HG03442 (cell line): Measurements from ENCODE around the gene TIAM1.
A peak's percentile ranks its signal among the peaks of the same experiment; 100 is the strongest.

ENCODE experiments used
- ATAC-seq: cut with Tn5 transposase; IDR thresholded peaks from one replicate; pipeline ENCODE4 v1.9.1; 2021; ENCODE audit warnings: mild to moderate bottlenecking, moderate library complexity; ENCODE audit not compliant: unreplicated experiment

The TIAM1 gene

DNA sequence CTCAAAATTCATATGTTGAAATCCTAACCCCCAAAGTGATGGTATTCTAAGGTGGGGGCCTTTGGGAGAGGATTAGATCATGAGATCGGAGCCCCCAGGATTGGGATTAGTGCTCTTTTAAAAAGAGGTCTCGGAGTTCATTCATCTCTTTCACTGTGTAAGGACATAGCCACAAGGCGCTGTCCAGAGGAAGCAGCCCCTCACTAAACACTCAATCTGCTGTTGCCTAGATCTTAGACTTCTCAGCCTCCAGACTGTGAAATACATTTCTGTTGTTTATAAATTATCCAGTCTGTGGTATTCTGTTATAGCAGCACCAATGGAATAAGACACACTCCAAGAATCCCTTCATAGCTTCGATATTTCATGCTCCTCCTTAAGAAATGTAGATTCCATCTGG, 12.4 kb upstream of the TIAM1 start:
- ATAC-seq = no peak

DNA sequence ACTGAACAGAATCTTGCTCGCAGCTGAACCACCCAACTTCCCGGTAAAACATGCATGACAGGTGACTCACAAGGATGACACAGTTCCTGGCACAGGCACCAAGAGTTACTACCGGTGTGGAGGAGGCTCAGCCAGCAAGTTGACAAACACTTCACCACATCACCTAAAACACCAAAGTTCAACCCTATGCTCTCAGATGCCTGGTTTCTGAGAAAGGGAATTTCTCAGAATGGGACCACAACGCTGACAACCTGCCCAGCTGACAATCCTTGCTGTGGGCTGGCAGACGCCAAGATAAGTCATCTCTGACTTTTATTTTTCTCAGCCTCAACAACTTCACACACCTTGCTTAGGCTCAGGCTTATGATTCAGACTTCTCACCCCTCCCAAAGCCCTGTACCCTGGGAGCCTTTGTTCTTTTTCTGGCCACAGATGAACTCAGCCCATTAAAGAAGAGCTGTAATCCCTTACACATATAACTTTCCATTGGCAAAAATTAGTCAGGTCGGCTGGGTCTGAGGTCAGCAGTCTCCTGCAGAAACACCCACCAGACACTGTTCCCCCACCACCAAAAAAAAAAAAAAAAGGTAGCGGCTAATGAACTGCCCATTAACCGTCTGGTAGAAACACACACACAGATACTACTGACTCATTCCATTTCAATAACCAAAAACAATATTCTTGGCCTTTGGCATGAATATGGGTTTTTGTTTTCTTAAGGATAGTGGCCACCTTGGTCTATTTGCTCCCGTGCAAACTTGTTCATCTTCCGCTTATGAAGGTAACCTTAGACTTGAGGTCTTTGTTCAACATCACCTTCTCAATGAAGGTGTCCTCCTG, 10.8 kb upstream of the TIAM1 start:
- peak; percentile 64 for ATAC-seq

DNA sequence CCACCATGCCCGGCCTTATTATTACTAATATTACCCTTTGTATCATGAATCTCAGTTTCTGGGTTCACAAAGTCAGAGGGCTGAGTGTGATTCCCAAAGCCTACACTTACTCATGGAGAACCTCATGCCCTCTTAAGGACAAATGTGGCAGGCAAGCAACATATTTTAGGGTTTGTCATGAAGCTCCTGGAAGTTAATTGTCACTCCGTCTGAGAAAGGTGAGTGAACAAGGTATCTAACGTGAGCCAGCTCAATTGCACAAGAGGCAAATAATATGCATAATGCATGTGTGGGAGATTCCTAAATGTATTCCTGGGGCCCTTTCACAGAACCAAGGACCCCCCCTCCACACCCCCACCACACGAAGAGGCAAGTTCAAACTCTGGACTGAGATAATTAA, 10.1 kb upstream of the TIAM1 start:
- ATAC-seq = no peak

DNA sequence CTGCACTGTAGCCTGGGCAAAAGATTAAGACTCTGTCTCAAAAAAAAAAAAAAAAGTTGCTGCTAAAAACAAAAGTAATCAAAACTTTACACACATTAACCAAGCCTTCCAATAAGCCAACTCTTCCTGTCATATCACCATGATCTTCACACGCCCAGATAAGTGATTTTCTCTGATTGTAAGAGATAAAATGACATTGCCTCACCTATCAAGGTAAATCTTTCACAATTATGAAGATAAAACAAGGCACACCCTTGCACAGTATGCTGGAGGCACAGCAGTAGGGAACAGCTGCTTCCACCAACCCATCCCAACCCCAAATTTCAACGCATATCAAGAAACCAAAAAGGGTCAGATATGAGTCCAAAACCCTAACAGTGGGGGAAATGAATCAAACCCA, 8.8 kb upstream of the TIAM1 start:
- ATAC-seq = no peak

DNA sequence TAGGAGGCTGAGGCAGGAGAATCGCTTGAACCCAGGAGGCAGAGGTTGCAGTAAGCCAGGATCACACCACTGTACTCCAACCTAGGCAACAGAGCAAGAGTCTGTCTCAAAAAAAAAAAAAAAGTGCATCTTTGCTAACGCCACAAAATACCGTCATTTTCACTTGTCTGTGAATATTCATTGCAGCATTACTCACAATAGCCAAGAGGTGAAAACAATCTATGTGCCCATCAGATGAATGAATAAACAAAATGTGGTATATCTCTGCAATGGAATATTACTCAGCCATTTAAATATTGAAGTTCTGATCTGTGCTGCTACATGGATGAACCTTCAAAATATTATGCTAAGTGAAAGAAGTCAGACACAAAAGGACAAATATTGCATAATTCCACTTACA, 7.9 kb upstream of the TIAM1 start:
- ATAC-seq = no peak

DNA sequence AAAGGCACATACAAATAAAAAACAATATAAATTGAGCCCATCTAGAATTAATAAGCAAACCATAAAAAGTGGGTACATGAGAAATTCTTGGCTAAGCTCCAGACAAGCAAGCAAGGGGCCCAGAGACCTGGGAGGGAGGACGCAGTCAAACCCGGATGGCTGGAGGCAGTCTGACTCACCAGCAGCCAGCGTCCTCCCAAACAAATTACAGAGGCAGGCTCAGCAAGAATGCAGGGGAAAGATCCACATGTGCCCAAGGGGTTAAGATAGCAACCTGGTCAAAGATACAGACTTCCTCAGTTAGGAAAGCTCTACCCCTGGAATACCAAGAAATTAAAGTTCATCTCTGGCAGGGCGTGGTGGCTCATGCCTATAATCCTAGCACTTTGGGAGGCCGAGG, 7.4 kb upstream of the TIAM1 start:
- ATAC-seq = no peak

DNA sequence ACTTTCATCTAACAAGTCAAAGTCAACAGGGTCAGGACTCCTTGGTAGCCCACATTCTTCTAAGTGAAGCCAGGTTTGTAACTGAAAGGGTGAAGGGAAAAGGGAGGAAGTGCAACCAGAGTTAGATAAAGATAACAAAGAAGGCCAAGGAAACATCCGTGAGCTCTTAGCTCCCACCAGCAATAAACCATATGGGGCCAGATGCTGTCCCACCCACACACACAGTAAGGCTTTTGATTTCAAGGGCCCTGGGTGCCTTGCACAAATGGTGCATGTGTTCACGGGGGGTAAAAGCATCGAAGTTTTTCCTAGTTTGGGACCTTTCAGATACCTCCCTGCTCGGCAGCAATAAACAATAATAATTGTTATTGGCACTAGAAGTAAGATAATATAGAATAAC, 5.1 kb upstream of the TIAM1 start:
- ATAC-seq = no peak

DNA sequence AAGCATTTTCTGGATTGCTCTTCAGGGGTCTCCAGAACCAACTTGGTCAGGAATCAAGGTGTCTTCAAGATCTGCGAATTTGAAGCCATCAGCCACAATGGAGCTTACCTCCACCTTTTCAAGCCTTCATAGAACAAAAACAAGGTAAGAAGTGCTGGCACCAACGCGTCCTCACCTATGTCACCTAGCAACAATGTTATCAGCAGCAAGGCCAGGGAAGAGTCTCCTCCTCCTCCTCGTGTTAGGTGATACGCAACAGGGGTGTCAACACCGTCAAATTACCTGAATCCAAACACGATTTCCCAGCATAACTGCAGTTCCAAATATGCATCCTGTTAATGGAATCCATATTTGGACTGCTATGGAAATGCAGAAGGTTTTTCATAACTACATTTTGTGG, 4.1 kb upstream of the TIAM1 start:
- no peak for ATAC-seq

DNA sequence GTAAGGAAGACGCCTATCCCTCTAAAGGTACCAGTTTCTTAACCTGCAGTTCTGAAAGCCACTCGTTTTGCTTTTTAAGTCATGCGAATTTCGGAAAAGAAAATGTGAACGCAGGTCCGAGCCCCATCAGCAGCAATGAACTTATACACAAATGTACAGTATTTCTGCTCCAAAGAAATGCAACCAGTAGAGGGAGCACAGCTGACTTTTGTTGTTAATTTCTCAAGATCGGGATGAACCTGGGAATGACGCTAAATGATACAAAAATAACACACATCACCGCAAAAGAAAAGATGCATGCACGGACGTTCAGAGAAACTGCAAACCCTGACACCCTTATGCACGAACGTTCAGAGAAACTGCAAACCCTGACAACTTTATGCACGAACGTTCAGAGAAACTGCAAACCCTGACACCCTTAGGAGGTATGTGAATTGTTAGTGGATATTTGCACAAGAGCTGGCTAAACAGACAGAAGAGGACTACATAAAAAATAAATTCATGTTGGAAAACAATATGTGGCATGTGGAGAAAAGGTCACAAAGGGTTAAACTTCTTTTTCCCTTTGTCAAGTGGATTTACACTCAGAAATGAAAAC, 3.5 kb upstream of the TIAM1 start:
- ATAC-seq = no peak

DNA sequence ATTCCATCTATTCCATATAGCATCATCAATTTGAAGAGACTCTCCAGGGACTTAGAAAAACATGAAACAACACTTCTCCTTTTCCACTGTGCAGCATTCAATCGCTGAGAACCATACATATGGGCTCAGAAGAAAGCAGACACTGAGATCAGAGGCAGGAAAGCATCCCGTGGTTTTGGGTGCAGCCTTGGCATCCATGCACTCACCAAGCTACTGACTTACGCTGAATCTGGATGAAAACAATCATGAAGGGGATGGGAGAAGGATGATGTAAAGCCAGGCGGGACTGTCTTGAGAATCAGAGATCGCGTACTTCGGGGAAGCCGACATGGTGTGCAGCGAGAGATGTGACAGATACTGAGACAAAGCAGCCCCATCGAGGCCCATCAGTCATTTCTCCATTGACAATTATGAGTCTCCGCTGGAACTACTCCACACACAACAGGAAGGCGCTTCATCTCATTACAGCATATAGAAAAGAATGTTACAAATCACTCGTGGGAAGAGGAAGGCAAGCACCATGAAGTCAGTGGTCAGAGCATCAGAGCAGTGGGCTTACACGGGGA, 2.3 kb upstream of the TIAM1 start:
- ATAC-seq = no peak

DNA sequence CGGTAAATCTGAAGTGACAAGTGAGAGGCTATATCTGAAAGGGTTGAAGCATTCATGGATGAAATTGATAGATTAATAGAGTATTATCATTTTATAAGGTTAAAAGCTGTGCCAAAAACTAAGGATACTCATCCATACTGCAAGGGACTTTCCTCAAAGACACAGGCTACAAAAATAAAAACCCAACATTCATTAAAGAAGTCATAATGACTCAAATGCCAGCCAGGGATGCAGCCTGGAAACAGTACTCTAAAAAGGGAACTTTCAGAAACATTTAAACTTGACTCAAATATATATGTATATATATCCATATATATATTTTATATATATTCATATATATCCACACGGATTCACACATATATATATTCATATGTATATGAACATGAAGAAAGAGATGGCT, 1.1 kb upstream of the TIAM1 start:
- ATAC-seq = no peak

DNA sequence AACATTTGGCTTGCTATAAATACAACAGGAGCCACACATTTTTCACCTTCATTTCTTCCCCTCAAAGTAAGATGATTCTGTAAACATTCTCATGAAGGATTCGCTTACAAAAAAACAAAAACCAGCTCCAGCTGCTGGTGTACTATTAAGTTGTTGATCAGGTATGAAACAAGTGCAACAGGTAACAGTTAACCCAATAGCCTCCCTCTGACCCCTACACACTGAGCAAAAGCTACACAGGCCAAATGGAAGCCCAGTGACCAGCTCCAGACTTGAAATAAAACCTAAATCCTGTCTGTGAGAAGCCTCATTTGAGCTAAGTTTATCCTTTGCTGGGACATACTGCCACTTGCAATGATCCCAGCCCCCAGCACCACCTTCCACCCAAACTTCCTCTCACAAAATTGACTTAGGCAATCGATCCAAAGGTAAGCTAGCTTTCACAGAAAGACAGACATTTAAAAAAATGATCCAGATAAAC, 991 bp downstream of the TIAM1 start:
- ATAC-seq = no peak

DNA sequence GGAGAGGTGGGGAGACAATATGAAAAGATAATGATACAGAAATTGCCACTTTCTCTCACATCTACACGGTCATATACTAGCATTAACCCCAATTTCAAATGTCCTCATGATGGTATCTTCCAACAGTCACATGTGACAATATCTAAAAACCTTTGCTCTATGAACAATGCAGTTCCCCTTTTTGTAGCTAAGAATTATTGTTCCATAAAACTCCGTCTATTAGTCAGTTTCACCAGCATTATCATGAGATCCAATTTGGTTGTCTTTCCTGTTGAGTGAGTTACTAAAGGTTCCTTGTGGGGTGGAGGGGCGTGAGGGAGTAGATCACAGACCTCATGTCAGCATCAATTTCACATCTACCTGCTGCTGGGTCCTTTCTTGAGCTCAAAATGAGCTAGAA, 1.7 kb downstream of the TIAM1 start:
- ATAC-seq = no peak

DNA sequence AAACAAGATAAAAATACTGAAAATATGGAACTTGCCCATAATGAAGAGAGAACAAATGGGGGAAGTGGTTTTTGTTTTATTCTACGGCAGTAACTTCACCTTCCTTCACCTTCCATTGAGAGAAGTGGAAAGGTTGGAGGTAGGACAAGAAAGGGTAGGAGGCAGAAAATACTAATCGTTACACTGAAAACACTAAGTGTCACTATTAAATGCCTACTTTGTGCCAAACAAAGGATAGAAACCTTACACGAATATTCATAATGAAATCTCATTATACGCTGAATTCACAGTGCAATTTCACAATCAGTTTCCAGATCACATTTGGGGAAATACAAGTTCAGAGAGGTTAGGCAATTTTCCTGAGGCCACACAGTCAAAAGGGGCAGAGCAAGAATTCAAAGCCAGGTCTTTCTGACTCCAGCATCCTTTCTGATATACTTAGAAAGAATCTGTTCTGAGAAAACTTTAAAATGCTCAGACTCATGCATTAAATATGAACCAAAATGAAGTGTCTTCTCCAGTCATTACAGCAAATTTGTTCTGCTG, 3.0 kb downstream of the TIAM1 start:
- ATAC-seq = no peak

DNA sequence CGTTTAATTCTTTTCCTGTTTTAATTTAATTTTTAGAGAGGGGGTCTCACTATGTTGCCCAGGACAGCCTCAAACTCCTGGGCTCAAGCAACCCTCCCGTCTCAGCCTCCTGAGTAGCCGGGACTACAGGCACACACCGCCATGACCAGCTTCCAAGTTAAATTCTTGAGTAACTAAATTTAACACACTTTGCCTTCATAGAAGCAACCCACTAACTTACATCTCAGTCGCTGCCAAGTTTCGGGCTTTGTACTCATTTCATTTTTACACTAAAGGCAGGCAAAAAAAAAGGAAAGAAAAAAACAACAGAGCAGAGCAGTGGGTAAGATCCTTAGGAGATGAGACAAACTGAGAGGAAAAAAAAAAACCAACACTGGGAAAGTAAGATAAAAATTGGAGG, 3.5 kb downstream of the TIAM1 start:
- no peak for ATAC-seq

DNA sequence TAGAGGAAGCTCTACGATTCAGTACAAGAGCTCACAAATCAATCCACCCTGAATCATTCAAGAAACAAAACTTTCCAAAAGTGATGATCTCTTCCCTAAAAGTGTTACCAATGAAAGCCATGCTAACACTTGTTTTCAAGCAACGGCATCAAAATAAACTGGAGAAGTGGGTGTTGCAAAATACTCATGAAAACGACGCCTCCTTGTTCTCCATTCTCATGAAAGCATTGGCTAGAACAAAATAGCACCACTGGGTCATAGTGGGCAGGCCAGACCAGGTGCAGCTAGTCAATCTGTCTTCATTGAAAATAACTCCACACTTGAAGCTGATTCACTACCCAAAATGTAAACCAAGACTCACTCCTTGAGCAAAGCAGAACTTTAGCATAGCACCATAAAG, 4.3 kb downstream of the TIAM1 start:
- no peak for ATAC-seq

DNA sequence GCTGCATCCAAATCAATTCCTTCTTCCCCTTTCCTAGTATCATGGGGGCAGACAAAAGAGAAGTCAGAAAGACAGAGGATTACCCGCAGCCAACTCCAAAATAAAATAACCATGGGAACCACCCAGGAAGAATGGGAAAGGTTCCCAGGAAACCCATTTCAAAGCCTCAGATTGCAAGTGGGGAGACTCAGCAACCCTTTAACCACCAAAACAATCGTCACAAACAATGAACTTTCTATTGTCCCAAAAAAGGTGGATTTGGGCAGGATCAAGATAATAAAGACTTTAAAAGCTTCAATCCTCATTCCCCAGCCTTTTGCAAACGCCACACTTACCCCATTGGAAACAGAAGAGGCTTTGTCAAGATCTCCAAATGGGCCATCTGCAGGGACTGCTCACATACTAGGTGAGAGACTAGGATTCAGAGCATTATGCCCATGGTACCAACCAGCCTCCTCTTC, 5.1 kb downstream of the TIAM1 start:
- ATAC-seq = no peak

DNA sequence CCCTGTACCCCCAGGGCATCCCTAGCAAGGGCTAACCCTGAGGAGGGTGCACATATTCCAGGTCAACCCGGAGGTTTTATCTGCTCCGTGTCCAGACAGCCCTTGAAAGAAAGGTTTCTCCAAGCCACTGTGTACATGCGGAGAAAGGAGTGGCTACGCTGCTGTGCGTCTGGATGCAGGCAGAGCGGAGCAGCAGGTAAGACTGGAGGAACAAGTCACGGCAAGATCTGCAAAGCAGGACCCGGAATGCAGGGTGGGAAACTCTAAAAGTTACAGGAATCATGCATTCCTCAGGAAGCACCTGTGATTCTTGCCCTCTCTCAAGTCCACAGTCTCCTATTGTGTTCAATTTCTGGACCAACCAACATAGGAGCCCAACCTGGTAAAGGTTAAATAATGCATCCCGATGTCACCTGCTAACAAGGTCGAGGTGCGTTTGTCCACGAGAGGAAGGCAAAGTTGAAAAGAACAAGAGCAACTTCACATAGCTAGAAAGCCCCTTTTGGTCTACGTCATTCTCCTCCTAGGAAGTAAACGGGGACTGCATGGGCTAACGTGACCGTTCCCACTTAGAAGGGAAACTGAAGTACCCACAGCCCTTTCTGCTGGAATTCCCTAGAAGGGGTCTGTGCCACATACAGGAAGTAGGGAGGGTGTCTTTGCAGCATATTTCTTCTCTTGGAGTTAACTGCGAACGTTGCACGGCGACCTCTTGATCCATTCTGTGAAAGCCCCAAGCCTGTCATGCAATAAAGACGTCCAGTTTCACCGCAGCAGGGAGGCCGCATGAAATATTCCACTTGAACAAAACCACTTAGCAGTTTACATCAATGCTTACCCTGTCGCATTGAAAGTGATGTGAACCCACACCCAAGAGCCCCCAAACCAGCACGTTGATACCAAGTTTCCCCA, 5.8 kb downstream of the TIAM1 start:
- ATAC-seq = no peak

DNA sequence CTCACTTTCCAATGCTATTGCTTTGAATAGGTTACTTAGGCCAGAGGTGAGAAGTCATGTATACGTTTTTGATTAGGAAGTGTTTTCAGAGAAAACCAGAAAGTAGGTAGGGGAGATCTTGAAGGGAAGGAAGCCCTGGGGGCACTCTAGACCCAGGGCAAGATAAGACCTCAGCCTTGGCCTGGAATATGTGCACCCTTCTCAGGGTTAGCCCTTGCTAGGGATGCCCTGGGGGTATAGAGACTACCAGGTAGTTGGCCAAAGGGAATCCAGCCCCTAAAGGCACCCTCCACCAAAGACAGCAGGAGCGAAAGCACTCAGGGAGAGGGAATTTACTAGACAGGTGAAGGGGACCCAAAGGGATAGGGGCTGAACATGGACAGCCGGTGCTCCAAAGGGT, 7.0 kb downstream of the TIAM1 start:
- no peak for ATAC-seq

DNA sequence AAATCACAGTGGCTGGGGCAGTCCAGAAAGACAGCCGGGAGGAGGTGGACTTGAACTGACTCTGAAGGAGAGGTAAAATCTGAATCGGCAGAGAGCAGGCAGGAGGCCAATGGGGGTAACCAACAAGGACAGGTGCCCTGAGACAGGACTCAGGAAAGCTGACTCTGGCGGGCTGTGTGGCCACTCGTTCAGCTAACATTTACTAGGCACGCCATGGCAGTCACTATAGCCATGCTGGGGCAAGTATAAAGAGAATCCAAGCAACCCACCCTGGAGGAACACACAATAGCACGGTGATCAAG, 7.4 kb downstream of the TIAM1 start:
- no peak for ATAC-seq
